Forelimb muscle (tissue), 1 donor: ENCODE results near the gene GRK5. TPM values are rescaled to one million over a fixed set of nuclear protein-coding genes. Genes with fewer than 3 reads are reported as not detected.
A peak's percentile ranks its signal among the peaks of the same experiment; 100 is the strongest.

Source experiments
- DNase-seq: peaks from one replicate; pipeline ENCODE4 v3.0.0-alpha.2; 2013; ENCODE audit warnings: low read depth
- polyA plus RNA-seq: library from polyadenylated mRNA; unstranded; fragments of 120-200 nt; gene quantifications from one replicate; pipeline ENCODE4 v1.2.1, GENCODE V29; 2013; ENCODE audit not compliant: insufficient read length

Gene GRK5
- polyA plus RNA-seq, 1 donor = 20.9 TPM

- no peak for DNase-seq
Measured at GRCh38 chr10:119377958-119378736, 170.8 kb downstream of the GRK5 start.

GRCh38 chr10:119378737-119379067, 171.3 kb downstream of the GRK5 start:
- no peak for DNase-seq

GRCh38 chr10:119379466-119380071, 172.2 kb downstream of the GRK5 start:
- no peak for DNase-seq

GRCh38 chr10:119383174-119383856, 175.9 kb downstream of the GRK5 start:
- DNase-seq = no peak

GRCh38 chr10:119384127-119384526, 176.8 kb downstream of the GRK5 start:
- no peak for DNase-seq

GRCh38 chr10:119386666-119387065, 179.3 kb downstream of the GRK5 start:
- no peak for DNase-seq

GRCh38 chr10:119388849-119389345, 181.5 kb downstream of the GRK5 start:
- no peak for DNase-seq

- DNase-seq = no peak
Measured at GRCh38 chr10:119391440-119392251, 184.3 kb downstream of the GRK5 start.

GRCh38 chr10:119393019-119393418, 185.6 kb downstream of the GRK5 start:
- no peak for DNase-seq

GRCh38 chr10:119393421-119393820, 186.1 kb downstream of the GRK5 start:
- DNase-seq = no peak

GRCh38 chr10:119393845-119394244, 186.5 kb downstream of the GRK5 start:
- DNase-seq = no peak

- DNase-seq = no peak
Measured at GRCh38 chr10:119394657-119395279, 187.4 kb downstream of the GRK5 start.

- no peak for DNase-seq
Measured at GRCh38 chr10:119395280-119396007, 188.1 kb downstream of the GRK5 start.

- no peak for DNase-seq
Measured at GRCh38 chr10:119396008-119396708, 188.8 kb downstream of the GRK5 start.

GRCh38 chr10:119396709-119397071, 189.3 kb downstream of the GRK5 start:
- DNase-seq = no peak

GRCh38 chr10:119397416-119397815, 190.0 kb downstream of the GRK5 start:
- no peak for DNase-seq

- no peak for DNase-seq
Measured at GRCh38 chr10:119398996-119399395, 191.6 kb downstream of the GRK5 start.

GRCh38 chr10:119399466-119399865, 192.1 kb downstream of the GRK5 start:
- no peak for DNase-seq

- peak; percentile 53 for DNase-seq
Measured at GRCh38 chr10:119401671-119402395, 194.5 kb downstream of the GRK5 start.
